ENCODE results near the gene GCK. TPM values are rescaled to one million over a fixed set of nuclear protein-coding genes. Genes with fewer than 3 reads are reported as not detected.

GCK gene
- total RNA-seq, 1 experiment from 2014 or later: not detected

- intact Hi-C loops (cut with micrococcal nuclease): no loop called here
These were observed 41.8 kb upstream of the GCK start for GRCh38 chr7:44231088-44231487.

GRCh38 chr7:44230286-44230685, 41.0 kb upstream of the GCK start:
- intact Hi-C loops (cut with micrococcal nuclease): no loop called here
- CTCF ChIA-PET: interaction anchor here (0.7 to 2.7 kb wide), 2 partner anchors 10 to 838 kb away, joined by 3 to 9 read pairs; no protein-coding TSS in a partner anchor
- Mint-ChIP-seq H3K27me3 (ENCODE audit: insufficient read depth, unreplicated experiment) (no peaks in the 10 kb centered on the region), H3K27ac (ENCODE audit: low read depth, unreplicated experiment) (no peak overlapping the region), H3K36me3 (ENCODE audit: insufficient read depth, unreplicated experiment) (no peaks in the 10 kb centered on the region), H3K4me1 (ENCODE audit: insufficient read depth, unreplicated experiment) (peaks cover 10% of the 10 kb centered on the region), H3K9me3 (ENCODE audit: unreplicated experiment) (no peaks in the 10 kb centered on the region), H3K4me3 (ENCODE audit: unreplicated experiment) (no peak overlapping the region)
- TF ChIP-seq, protein P1, sequence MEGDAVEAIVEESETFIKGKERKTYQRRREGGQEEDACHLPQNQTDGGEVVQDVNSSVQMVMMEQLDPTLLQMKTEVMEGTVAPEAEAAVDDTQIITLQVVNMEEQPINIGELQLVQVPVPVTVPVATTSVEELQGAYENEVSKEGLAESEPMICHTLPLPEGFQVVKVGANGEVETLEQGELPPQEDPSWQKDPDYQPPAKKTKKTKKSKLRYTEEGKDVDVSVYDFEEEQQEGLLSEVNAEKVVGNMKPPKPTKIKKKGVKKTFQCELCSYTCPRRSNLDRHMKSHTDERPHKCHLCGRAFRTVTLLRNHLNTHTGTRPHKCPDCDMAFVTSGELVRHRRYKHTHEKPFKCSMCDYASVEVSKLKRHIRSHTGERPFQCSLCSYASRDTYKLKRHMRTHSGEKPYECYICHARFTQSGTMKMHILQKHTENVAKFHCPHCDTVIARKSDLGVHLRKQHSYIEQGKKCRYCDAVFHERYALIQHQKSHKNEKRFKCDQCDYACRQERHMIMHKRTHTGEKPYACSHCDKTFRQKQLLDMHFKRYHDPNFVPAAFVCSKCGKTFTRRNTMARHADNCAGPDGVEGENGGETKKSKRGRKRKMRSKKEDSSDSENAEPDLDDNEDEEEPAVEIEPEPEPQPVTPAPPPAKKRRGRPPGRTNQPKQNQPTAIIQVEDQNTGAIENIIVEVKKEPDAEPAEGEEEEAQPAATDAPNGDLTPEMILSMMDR (IDR thresholded peaks at IDR 0.05; ENCODE audit: unreplicated experiment): no peak
- POLR2A ChIA-PET: no interaction called here
- DNase-seq (ENCODE audit: unreplicated experiment): no peak
- BruUV-seq (replicated peaks): no TSS peak

More at GRCh38 chr7:44231088-44231487, 41.8 kb upstream of the GCK start:
- TF ChIP-seq, protein P1 (IDR thresholded peaks at IDR 0.05; ENCODE audit: unreplicated experiment): no peak
- no TSS peak for BruUV-seq (replicated peaks)
- H3K9me3 Mint-ChIP-seq (ENCODE audit: unreplicated experiment): no peaks in the 10 kb centered on the region
- no peak for DNase-seq (ENCODE audit: unreplicated experiment)
- H3K27ac Mint-ChIP-seq (ENCODE audit: low read depth, unreplicated experiment): no peak overlapping the region
- POLR2A ChIA-PET: no interaction called here
- CTCF ChIA-PET: interaction anchor here (2.7 kb wide), 1 partner anchor 10 kb away, joined by 9 read pairs; no protein-coding TSS in a partner anchor
- no peak overlapping the region for H3K4me3 Mint-ChIP-seq (ENCODE audit: unreplicated experiment)
- peaks cover 5% of the 10 kb centered on the region for H3K4me1 Mint-ChIP-seq (ENCODE audit: insufficient read depth, unreplicated experiment)
- no peaks in the 10 kb centered on the region for H3K36me3 Mint-ChIP-seq (ENCODE audit: insufficient read depth, unreplicated experiment)
- H3K27me3 Mint-ChIP-seq (ENCODE audit: insufficient read depth, unreplicated experiment): no peaks in the 10 kb centered on the region

DNA sequence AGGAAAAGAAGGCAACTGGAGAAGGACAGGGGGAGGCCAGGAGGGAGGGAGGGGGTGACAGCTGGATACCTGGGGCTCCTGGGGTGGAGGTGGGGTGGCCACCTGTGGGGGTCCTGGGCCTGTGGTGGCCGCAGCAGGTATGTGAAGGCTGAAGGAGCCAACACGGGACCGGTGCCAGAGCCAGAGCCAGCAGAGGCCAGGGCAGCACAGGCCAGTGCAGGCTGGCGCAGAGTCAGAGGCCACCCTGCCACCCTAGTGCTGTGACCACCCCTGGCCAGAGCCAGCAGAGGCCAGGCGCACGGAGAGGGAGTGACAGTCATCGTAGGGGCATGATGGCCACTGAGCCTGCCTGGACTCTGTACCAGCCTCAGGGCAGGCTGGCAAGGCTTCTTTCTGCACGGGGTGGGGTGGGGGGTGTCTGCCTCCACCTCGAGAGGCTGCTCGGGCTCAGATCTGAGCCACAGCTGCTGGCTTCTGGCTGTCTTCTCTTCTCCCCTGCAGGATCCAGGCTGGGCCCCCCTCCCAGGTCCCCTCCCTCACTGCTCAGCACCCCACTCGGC, 40.4 kb upstream of the GCK start:
- H3K36me3 Mint-ChIP-seq (ENCODE audit: insufficient read depth, unreplicated experiment): no peaks in the 10 kb centered on the region
- BruUV-seq (replicated peaks): no TSS peak
- no peak overlapping the region for H3K27ac Mint-ChIP-seq (ENCODE audit: low read depth, unreplicated experiment)
- H3K4me1 Mint-ChIP-seq (ENCODE audit: insufficient read depth, unreplicated experiment): peaks cover 11% of the 10 kb centered on the region
- intact Hi-C loops (cut with micrococcal nuclease): no loop called here
- no peak for DNase-seq (ENCODE audit: unreplicated experiment)
- no peaks in the 10 kb centered on the region for H3K27me3 Mint-ChIP-seq (ENCODE audit: insufficient read depth, unreplicated experiment)
- H3K4me3 Mint-ChIP-seq (ENCODE audit: unreplicated experiment): no peak overlapping the region
- POLR2A ChIA-PET: no interaction called here
- H3K9me3 Mint-ChIP-seq (ENCODE audit: unreplicated experiment): no peaks in the 10 kb centered on the region
- TF ChIP-seq, protein P1 (IDR thresholded peaks at IDR 0.05; ENCODE audit: unreplicated experiment): no peak
- CTCF ChIA-PET: interaction anchor here (0.7 to 2.7 kb wide), 2 partner anchors 11 to 838 kb away, joined by 3 to 9 read pairs; no protein-coding TSS in a partner anchor

DNA sequence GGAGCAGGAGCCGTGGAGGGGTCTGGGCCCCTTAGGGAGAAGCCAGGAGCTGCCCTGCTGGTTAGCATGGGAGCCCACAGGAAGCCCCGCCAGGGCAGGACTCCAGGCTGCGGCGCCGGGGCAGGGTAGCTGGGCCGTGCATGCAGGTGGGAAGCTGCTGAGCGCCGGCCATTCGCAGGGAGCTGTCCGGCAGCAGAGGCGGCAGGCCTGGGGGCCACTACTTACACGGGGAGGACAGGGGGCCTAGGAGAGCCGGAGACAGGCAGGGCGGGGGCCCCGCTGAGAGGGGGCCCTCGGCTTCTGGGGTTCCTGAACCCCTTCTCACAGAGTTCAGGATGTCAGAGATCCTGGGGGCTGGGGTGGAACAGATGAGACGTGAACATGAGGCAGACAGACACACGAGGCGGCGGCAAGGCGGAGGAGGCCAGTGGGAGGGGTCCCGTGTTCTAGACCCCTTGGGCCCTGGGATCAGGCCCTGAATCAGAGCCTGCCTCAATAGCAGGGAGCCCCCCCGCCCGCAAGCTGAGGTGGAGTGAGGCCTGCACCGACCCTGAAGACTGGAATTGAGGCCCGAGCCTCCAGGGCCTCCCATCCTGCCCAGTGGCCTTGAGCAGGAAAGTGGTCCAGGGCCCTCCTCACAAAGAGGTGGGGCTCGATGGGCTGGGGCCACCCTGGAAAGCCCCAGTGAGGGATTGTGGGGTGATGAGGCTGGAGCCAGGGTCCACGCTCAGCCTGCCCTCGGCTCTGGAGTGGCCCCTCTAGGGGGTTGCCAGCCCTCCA, 39.5 kb upstream of the GCK start:
- CTCF ChIA-PET: interaction anchor here (0.8 to 2.7 kb wide), 2 partner anchors 12 kb away, joined by 3 to 9 read pairs; no protein-coding TSS in a partner anchor
- H3K4me3 Mint-ChIP-seq (ENCODE audit: unreplicated experiment): no peak overlapping the region

More for the DNA sequence above, 39.5 kb upstream of the GCK start:
- H3K27ac Mint-ChIP-seq (ENCODE audit: low read depth, unreplicated experiment): no peak overlapping the region
- TF ChIP-seq, protein P1 (IDR thresholded peaks at IDR 0.05; ENCODE audit: unreplicated experiment): no peak
- H3K36me3 Mint-ChIP-seq (ENCODE audit: insufficient read depth, unreplicated experiment): no peaks in the 10 kb centered on the region
- intact Hi-C loops (cut with micrococcal nuclease): no loop called here
- POLR2A ChIA-PET: no interaction called here
- H3K4me1 Mint-ChIP-seq (ENCODE audit: insufficient read depth, unreplicated experiment): peaks cover 20% of the 10 kb centered on the region
- no TSS peak for BruUV-seq (replicated peaks)
- H3K9me3 Mint-ChIP-seq (ENCODE audit: unreplicated experiment): no peaks in the 10 kb centered on the region
- no peak for DNase-seq (ENCODE audit: unreplicated experiment)
- no peaks in the 10 kb centered on the region for H3K27me3 Mint-ChIP-seq (ENCODE audit: insufficient read depth, unreplicated experiment)
